HG02885 (cell line): ENCODE measurements around the gene PRM1.

Source experiments
- ATAC-seq: cut with Tn5 transposase; IDR thresholded peaks from one replicate; pipeline ENCODE4 v1.9.1; 2021; ENCODE audit warnings: mild to moderate bottlenecking; ENCODE audit not compliant: unreplicated experiment, poor library complexity

The PRM1 gene

GRCh38 chr16:11276143-11276895 is 4.8 kb downstream of the PRM1 start, which contains the start of gene PRM2:
Gene PRM2 (minus strand): TSS chr16:11276480. CDS start chr16:11276370, 110 bp downstream.
- ATAC-seq, result no peak

- ATAC-seq, result no peak
Measured at GRCh38 chr16:11274964-11275363, 6.2 kb downstream of the PRM1 start.

- no peak for ATAC-seq
Measured at GRCh38 chr16:11273721-11274324, 7.3 kb downstream of the PRM1 start.

GRCh38 chr16:11272921-11273720 is 8.0 kb downstream of the PRM1 start, which contains the start of gene PRM3:
Gene PRM3 (minus strand): TSS chr16:11273629. CDS start chr16:11273595, 34 bp downstream.
- ATAC-seq, result no peak

- no peak for ATAC-seq
Measured at GRCh38 chr16:11272484-11272883, 8.6 kb downstream of the PRM1 start.

GRCh38 chr16:11271610-11272009 is 9.5 kb downstream of the PRM1 start:
- no peak for ATAC-seq

- no peak for ATAC-seq
Measured at GRCh38 chr16:11270602-11271162, 10.4 kb downstream of the PRM1 start.

- no peak for ATAC-seq
Measured at GRCh38 chr16:11268921-11269375, 12.2 kb downstream of the PRM1 start, which contains the start of gene TNP2. Gene TNP2 (minus strand): TSS chr16:11269325. CDS start chr16:11269262, 63 bp downstream.

- ATAC-seq, result no peak
Measured at GRCh38 chr16:11265124-11265523, 16.0 kb downstream of the PRM1 start.

GRCh38 chr16:11264155-11264832 is 16.8 kb downstream of the PRM1 start:
- no peak for ATAC-seq

GRCh38 chr16:11263737-11264136 is 17.4 kb downstream of the PRM1 start:
- no peak for ATAC-seq

GRCh38 chr16:11262915-11263314 is 18.2 kb downstream of the PRM1 start:
- ATAC-seq, result no peak

- no peak for ATAC-seq
Measured at GRCh38 chr16:11260596-11260966, 20.5 kb downstream of the PRM1 start.

GRCh38 chr16:11259655-11260595 is 21.2 kb downstream of the PRM1 start:
- ATAC-seq, result no peak

GRCh38 chr16:11258553-11259492 is 22.3 kb downstream of the PRM1 start:
- no peak for ATAC-seq

GRCh38 chr16:11257131-11257938 is 23.8 kb downstream of the PRM1 start:
- ATAC-seq, result no peak

GRCh38 chr16:11256661-11257130 is 24.4 kb downstream of the PRM1 start:
- no peak for ATAC-seq
